Raji (cell line): ENCODE results near the gene APOL2.

Source experiments
- POLR2A ChIP-seq: IDR thresholded peaks from 2 replicates; pipeline ENCODE4 v1.6.1; 2011; ENCODE audit warnings: low read depth, low read length, control low read depth; ENCODE audit not compliant: insufficient read depth

APOL2 gene

DNA sequence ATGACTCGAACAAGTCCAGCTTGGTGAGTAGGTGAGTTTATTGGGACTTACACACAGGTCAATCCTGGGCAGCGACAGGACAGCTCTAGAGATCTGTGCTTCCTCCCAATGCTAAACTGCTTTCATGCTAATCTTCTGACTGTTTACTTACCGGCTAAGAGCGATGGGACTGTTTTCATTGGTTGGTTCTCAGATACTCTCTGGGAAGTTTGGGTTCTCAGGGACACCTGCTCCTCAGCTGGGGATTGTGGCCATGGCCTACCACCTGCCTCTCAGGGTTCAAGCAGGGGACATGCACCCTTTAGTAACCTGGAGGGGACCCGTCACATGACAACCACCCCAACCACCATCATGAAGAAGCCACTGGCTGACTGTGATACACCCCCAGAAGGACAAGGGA lies 13.1 kb downstream of the APOL2 start:
- no peak for TF ChIP-seq POLR2A

DNA sequence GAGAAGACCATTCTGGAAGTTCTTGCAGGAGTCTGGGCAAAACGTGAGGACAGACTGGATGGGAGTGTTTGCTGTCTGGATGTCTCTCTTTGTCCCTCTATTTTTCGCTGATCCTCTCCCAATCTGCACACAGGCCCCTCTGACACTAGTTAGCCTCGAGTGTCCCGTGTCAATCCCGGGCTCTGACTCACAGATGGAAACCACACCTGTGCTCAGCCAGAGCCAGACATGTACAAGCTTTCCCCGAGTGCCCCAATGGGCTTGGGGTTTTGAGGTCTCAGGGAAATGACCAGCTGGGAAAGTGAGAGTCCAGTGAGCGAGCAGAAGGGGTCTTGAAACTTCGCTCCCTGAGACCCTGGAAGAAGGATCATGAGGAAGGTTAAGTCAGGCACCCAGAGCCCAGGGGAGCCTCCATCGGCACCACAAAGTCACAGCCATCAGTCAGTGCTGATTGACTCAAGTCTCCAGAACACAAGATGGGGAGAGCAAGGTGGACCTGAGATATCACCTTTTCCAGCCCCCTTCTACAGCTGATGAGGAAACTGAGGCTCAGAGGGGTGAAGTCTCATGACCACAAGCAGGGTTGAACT lies 13.9 kb downstream of the APOL2 start:
- TF ChIP-seq POLR2A = no peak

DNA sequence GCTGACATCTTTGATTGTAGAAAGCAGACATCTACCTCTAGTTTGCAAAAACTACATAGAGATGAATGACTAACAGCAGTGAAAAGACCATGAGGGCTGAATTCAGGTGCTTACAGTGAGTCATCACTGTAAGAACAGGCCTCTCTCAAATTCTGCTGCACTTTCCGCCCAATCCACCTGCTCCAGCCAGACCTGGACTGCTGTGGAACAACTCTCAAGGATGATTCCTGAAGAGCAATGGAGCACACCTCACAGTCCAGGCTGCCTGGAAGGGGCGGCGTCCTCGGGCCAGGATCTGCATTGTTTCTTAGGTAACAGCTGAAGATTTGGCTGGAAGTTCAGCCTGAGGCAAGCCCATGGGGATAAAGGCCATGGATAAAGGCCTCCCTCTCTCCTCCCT lies 15.1 kb downstream of the APOL2 start:
- TF ChIP-seq POLR2A = no peak

DNA sequence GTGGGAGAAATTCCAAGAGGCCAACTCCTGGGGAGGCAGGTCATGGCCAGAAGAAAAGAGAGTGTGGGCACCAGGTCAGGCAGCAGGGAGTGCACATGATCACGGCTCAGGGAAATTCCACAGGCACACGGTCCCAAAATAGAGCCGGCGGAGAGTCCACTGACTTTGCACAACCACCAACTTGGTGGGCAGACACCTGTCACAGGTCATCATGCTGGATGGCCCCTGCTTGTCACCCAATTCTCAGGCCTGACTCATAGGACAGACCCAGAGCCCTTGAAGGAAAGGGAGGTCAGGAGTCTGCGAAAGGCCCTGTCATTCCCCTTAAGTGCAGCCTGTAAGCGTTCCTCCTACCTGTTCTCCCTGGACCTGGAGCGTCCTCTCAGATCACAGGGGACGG lies 15.8 kb downstream of the APOL2 start:
- TF ChIP-seq POLR2A = no peak

DNA sequence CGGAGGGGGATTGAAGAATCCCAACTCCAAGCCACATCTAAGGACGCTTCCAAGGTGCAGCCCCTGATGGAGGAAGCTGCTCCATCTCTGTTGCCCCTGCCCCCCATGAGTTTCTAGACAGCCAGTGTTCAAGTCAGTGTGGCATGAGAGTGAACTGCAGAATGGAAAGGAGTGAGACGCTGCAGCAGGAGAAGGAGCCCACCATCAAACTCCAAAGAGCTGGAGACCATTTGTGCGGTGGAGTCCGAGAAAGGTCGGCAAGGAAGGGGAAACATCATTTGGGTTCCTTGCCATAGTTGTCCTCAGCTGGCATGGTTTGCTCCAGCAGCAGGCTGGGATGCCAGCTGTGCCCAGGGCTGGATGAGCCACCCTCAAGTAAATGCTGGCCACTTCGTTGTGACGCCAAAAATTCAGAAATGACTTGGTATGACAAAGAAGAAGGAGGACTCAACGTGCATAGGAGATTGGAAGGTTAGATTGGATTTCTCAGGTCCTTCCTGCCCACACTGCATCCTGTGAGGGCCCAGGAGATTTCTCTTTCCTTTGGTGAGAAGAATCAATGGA lies 16.4 kb downstream of the APOL2 start:
- TF ChIP-seq POLR2A = no peak

DNA sequence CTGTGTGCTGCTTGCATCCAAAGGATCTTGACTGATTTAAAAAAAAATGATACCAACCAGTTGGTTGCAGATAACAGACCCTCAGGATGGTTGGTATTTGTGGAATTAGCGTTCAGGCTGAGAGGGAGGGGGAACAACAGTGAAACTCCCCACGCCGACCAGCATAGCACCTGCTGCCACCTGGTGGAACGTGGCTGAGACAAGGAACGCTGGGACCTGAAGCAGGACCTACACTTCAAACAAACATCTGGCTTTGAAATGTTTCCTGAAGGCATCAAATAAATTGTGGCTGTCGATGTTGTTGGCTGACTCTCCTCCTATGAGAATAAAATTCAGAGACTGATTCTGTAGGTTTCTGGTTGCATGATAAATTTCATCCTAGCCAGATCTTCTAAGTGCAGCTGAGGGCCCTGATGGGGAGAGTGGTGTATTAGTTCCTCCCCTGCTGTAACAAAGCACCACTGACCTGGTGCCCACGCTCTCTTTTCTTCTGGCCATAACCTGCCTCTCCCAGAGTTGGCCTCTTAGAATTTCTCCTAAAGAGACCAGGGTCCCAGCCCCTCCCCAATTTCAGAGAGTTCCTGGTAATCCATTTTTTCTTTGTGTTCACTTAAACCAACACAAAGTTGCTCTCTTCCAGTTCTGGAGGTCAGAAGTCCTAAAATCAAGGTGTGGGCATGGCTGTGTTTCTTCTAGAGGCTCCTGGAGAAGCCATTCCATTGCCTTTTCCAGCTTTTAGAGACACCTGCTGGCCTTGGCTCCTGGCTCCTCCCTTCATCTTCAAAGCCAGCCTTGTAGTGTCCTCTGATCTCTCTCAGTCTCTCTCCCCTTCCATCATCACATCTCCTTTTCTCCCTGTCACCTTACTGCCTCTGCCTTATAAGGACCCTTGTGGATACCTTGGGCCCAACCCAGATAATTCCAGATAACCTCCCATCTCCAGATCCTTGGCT lies 17.3 kb downstream of the APOL2 start:
- no peak for TF ChIP-seq POLR2A

DNA sequence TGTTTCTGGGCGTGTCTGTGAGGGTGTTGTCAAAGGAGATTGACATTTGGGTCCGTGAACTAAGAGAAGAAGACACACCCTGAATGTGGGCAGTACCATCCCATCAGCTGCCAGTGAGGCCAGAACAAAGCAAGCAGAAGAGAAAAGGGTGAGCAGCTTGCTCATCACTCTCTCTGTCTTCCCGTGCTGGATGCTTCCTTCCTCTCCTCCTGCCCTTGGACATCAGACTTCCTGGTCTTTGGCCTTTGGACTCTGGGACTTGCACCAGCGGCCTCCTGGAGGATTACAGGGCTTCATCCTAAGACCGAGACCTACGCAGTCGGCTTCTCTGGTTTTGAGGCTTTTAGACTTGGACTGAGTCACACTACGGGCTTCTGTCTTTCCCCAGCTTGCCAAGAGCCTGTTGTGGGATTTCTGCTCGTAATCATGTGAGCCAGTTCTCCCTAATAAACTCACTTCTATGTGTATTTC lies 18.8 kb downstream of the APOL2 start:
- TF ChIP-seq POLR2A = no peak

DNA sequence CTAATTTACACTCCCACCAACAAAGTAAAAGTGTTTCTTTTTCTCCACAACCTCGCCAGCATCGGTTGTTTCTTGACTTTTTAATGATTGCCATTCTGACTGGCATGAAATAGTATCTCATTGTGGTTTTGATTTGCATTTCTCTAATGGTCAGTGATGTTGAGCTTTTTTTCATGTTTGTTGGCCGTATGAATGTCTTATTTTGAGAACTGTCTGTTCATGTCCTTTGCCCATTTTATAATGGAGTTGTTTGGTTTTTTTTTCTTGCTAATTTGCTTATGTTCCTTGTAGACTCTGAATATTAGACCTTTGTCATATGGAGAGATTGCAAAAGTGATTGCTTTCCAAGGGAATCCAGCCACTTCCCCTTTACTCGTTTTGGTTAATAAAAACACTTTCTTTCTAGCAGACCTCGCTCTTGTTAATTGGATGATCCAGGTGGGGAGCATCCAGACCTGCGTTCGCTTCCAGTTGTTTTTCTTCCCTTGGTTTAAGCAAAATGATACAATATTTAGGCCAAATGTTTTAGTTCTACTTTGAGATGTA lies 20.6 kb downstream of the APOL2 start:
- TF ChIP-seq POLR2A = no peak

DNA sequence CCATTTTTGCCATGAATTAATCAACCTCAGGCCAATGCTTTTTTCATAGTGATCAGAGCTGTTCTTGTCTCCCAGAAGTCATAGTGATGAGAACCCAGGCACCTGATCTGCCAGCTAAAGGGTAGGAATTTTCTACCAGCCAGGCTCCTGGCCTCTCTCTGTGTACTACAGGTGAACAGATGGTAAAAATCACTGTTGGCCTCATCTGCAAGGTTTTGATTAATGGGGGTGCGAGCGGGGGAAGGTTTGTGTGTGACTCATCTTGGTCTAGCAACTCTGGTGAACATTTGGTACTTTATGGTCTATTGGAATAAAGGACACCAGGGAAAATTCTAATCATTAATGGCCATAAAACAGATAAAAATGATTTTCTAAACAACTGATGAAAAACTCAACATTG lies 23.3 kb downstream of the APOL2 start:
- no peak for TF ChIP-seq POLR2A

DNA sequence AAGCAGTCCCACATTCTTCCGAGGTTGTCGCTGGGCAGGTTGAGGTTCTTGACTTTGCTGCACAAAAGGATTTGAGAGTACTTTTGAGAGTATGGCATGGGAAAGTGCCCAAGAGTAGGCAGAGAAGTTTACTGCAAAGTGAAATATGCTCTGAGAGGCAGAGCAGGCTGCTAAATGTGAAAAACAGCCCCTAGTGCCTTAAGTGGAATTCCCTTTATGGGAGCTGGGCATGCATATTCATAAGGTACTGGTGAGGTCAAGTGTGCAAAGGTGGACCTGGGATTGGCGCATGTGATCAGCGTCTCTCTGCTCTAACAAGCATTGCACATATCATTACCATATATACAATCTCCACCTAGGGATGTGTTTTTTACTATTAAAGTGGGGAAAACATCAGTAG lies 25.7 kb downstream of the APOL2 start:
- no peak for TF ChIP-seq POLR2A

DNA sequence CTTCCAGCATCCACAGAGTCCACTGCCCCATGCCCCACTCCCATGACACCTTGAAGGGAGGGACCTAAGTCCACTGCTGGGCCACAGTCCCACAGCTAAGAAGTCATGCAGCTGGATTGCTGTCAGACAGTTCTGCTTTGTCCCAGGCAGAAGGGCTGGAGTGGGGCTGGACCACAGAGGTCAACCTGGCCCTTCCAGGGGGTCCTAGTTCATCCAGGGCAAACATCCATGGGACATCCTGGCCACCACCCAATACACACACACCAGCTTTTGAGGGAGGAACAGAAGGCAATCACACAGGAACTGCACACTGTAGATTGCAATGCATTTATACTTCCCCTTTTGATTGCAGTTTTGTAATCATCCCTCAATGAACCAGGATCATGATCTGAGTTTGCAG lies 26.4 kb downstream of the APOL2 start:
- TF ChIP-seq POLR2A = no peak

DNA sequence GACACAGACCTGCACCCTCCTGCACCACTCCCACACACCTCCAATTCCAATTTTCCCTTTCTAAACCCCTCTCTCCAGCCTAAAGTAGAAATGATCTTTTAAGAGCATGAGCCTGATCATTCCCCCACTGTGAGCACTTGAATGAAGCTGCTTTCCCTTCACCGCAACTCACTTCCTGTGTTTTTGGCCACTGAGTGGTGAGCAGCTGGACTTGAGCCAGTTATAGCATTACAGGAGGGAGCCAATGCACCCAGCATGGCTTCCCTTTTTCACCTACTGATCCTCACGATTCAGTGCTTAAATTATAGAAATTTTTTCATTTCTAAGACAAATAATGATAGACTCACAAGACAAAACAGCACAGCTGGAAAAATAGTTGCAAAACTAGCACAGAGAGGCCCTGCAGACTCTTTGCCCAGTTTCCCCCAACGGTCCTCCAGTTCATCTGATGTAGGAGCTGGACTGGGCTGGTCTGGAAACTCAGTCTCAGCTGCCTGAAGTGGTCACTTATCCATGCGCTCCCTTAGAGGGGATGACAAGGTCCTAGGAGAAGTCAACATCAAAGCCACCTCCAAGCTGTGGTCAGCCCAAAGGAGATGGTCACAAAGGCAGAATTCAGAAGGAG lies 28.0 kb downstream of the APOL2 start:
- no peak for TF ChIP-seq POLR2A

DNA sequence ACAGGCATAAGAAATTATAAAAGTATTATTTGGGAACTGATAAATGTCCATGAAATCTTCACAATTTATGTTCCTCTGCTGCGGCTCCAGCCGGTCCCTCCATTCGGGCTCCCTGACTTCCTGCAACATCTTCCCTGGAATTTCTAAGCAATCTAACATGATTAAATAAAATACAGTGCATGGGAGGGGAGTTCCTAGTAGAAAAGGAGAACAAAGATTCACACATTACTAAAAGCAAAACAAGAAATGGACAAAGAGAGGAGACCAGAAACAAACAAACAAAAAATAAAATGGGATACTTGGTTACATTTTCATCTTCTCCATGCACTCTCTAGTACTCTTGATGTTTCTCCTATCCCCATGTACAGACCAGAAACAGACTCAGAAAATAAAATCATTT lies 29.1 kb downstream of the APOL2 start:
- no peak for TF ChIP-seq POLR2A

DNA sequence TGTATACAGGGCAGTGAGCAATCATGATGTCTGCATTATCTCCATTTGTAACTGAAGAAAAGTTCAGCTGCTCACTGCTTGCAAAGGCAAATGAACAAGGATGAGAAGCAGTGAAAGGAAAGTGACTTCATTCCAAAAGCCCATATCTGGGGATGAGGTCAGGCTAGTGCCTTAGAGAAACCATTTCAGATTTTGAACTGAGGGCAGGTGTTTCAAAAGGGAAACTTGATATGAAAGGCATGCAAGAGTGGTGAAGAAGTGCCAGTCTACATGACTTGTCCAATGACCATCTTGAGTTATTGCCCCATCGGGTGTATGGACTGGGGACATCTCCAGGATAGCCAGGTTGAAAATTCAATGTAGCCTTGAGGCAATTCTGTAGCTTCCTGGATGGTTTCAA lies 30.4 kb downstream of the APOL2 start:
- TF ChIP-seq POLR2A = no peak

DNA sequence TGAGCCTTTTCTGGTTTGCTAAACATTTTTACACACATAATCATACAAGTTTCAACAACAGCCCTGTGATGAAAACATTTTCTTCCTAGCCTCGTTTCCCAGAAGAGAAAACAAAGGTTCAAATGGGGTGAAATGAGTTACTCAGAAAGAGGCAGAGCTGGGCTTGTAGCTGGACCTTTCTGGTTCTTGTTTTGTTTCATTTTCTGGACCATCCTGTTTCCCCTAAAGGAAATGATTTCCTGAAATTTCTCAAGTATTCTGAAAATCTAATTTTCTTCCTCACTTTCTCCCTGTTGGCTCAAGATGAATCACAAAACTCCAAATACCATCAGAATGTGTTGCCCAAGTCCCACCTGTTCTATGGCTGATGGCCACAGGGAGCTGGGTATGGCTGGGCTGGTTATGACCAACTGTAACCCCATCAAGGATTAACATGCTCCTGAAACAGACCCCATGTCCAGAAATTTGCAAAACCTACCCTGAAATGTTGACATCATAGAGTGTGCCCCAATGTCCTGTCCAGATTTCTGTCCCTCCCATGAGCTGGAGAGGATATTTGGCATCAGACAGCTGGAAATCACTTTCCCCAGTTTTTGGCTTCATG lies 31.1 kb downstream of the APOL2 start:
- no peak for TF ChIP-seq POLR2A
